Osteocyte (in vitro differentiated cells): Measurements from ENCODE around the gene VSNL1. TPM values are rescaled to one million over a fixed set of nuclear protein-coding genes. Genes with fewer than 3 reads are reported as not detected.

Experiments
- DNase-seq: peaks from one replicate; pipeline ENCODE4 v3.0.0; 2021; ENCODE audit warnings: mixed read lengths; ENCODE audit not compliant: unreplicated experiment; ENCODE audit errors: extremely low spot score
- H3K27ac Mint-ChIP-seq: one replicate; pipeline ENCODE4 v1.8.0; 2021; ENCODE audit warnings: mild to moderate bottlenecking, mixed read lengths; ENCODE audit not compliant: unreplicated experiment
- H3K27me3 Mint-ChIP-seq: one replicate; pipeline ENCODE4 v1.8.0; 2021; ENCODE audit warnings: mixed read lengths; ENCODE audit not compliant: unreplicated experiment
- H3K36me3 Mint-ChIP-seq: one replicate; pipeline ENCODE4 v1.8.0; 2021; ENCODE audit warnings: mixed read lengths; ENCODE audit not compliant: unreplicated experiment
- H3K4me1 Mint-ChIP-seq: one replicate; pipeline ENCODE4 v1.8.0; 2021; ENCODE audit warnings: mixed read lengths; ENCODE audit not compliant: unreplicated experiment
- H3K4me3 Mint-ChIP-seq: one replicate; pipeline ENCODE4 v1.8.0; 2021; ENCODE audit warnings: mild to moderate bottlenecking, moderate library complexity, mixed read lengths; ENCODE audit not compliant: unreplicated experiment
- H3K9me3 Mint-ChIP-seq: one replicate; pipeline ENCODE4 v1.8.0; 2021; ENCODE audit warnings: mixed read lengths; ENCODE audit not compliant: unreplicated experiment
- CTCF ChIP-seq: fragments of 200-600 bp; sonication (generic); IDR thresholded peaks from 2 replicates; pipeline ENCODE4 v1.5.0; 2021; ENCODE audit warnings: antibody characterized with exemption, mild to moderate bottlenecking, moderate library complexity
- total RNA-seq: library from RNA; stranded (reverse); gene quantifications from 2 replicates; pipeline ENCODE4 v1.2.1, GENCODE V29; 2021

Gene VSNL1
- total RNA-seq, 1 donor from 2014 or later: not detected

- Mint-ChIP-seq H3K36me3 (no peaks in the 10 kb centered on the region), H3K9me3 (no peaks in the 10 kb centered on the region), H3K27me3 (peaks cover 40% of the 10 kb centered on the region), H3K27ac (no peak overlapping the region), H3K4me3 (no peak overlapping the region), H3K4me1 (no peaks in the 10 kb centered on the region)
- no peak for TF ChIP-seq CTCF
- DNase-seq: no peak
These were observed 7.2 kb downstream of the VSNL1 start for GRCh38 chr2:17547737-17548136.

- no peak for TF ChIP-seq CTCF
- H3K4me1 Mint-ChIP-seq: no peaks in the 10 kb centered on the region
- H3K27ac Mint-ChIP-seq: no peak overlapping the region
- no peaks in the 10 kb centered on the region for H3K9me3 Mint-ChIP-seq
- no peak overlapping the region for H3K4me3 Mint-ChIP-seq
- peaks cover 19% of the 10 kb centered on the region for H3K27me3 Mint-ChIP-seq
- no peaks in the 10 kb centered on the region for H3K36me3 Mint-ChIP-seq
- no peak for DNase-seq
These were observed 10.4 kb downstream of the VSNL1 start for GRCh38 chr2:17550907-17551306.

- Mint-ChIP-seq H3K4me1 (no peaks in the 10 kb centered on the region), H3K9me3 (no peaks in the 10 kb centered on the region), H3K27me3 (peaks cover 7% of the 10 kb centered on the region), H3K27ac (no peak overlapping the region), H3K36me3 (no peaks in the 10 kb centered on the region), H3K4me3 (no peak overlapping the region)
- DNase-seq: no peak
- no peak for TF ChIP-seq CTCF
These were observed 14.7 kb downstream of the VSNL1 start for GRCh38 chr2:17555150-17555549.

- TF ChIP-seq CTCF: no peak
- no peaks in the 10 kb centered on the region for H3K9me3 Mint-ChIP-seq
- H3K27me3 Mint-ChIP-seq: peaks cover 14% of the 10 kb centered on the region
- H3K4me3 Mint-ChIP-seq: no peak overlapping the region
- H3K4me1 Mint-ChIP-seq: no peaks in the 10 kb centered on the region
- H3K27ac Mint-ChIP-seq: no peak overlapping the region
- no peak for DNase-seq
- no peaks in the 10 kb centered on the region for H3K36me3 Mint-ChIP-seq
These were observed 17.1 kb downstream of the VSNL1 start for GRCh38 chr2:17557596-17557995.

GRCh38 chr2:17558053-17558452 is 17.6 kb downstream of the VSNL1 start:
- no peak overlapping the region for H3K27ac Mint-ChIP-seq
- no peak overlapping the region for H3K4me3 Mint-ChIP-seq
- no peak for TF ChIP-seq CTCF
- no peaks in the 10 kb centered on the region for H3K36me3 Mint-ChIP-seq
- peaks cover 14% of the 10 kb centered on the region for H3K27me3 Mint-ChIP-seq
- no peaks in the 10 kb centered on the region for H3K9me3 Mint-ChIP-seq
- DNase-seq: no peak
- H3K4me1 Mint-ChIP-seq: no peaks in the 10 kb centered on the region
